CD4-positive, alpha-beta T cell treated with Interleukin-6 for 4 hours (primary cell): ENCODE data around the gene JAM3.
A peak's percentile ranks its signal among the peaks of the same experiment; 100 is the strongest.

Experiments
- DNase-seq: peaks from one replicate; pipeline ENCODE4 v3.0.0-alpha.2; 2020; ENCODE audit warnings: mixed read lengths

The JAM3 gene

DNA sequence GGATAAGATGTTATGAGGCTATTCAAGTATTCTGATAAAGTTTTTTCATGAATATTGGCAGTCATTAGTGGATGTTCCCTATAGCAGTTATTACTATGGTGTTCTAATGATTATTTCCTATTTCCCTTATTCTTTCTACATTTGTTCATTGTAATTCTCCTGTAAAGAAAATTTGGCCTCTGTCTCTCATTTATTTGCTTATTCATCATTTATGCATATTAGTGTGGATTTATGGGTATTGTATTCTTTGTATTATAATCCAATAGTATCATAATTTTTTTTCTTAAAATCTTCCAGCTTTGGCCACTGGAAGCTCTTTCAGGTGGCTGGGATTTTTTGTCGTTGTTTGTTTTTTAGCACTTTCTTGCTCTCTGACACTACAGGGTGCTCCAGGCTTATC, 47.3 kb downstream of the JAM3 start:
- DNase-seq = no peak

DNA sequence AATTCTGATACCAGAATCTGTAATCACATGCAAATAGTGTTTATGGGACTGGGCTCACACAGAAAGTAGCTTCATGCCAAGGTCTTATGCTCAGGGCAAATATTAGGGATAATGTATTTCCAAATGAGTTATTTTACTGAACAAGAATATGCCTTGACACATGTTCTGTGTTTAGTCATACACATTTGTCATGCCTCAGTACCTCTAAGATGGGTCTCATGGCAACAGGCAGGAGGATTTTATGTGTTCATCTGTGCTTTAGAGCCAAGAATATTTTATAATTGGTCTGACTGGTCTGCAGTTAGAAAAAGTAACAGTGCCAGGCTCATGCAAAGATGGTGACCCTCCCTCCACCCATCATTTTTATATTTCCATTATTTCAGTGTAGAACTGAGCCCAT, 49.1 kb downstream of the JAM3 start:
- DNase-seq = no peak

DNA sequence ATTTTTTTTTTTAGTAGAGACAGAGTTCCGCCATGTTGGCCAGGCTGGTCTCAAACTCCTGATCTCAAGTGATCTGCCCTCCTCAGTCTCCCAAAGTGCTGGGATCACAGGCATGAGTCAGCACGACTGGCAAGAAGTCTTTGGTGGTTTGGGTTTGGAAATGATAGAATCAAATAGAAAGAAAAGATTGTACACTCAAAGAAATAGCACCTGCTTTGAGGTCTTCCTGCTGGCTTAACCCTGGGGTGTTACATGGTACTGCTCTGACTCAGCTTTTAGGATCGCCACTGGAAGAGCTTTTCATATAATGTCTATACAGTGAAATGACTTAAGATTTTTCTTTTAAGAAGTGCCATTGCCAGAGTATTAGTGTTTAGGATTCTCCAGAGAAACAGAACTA, 50.2 kb downstream of the JAM3 start:
- DNase-seq = no peak

DNA sequence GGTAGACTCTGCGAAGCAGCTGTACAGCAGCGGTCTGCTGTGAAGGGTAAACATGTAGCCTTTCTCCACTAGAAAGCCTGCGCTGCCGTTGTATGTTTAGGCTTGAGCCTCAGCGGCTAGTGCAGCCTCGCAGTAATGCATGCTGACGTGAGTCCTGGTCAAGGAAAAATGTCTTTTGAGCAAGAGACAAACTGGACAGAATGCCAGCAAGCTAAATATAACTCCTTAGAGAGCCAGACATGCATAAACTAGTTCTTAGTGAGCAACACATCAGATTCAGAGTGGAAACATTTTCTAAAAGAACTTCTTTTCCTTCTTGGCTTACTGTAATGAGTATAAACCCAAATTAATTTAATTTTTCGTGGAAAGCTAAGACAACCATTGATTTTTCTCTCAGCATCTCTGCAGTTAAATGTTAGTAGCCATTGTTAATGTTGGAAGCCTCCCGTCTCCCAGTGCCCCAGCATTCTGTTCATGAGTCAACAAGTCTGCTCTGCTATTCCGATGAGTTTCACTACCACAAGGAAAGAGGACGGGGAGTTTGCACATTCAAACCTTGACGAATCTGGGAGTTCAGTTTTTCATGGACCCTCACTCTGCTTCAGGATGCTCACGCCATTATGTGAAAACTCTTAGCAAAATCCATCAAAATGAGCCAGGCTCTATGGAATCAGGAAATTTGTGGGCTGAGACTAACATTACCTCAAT, 51.4 kb downstream of the JAM3 start:
- DNase-seq = no peak

DNA sequence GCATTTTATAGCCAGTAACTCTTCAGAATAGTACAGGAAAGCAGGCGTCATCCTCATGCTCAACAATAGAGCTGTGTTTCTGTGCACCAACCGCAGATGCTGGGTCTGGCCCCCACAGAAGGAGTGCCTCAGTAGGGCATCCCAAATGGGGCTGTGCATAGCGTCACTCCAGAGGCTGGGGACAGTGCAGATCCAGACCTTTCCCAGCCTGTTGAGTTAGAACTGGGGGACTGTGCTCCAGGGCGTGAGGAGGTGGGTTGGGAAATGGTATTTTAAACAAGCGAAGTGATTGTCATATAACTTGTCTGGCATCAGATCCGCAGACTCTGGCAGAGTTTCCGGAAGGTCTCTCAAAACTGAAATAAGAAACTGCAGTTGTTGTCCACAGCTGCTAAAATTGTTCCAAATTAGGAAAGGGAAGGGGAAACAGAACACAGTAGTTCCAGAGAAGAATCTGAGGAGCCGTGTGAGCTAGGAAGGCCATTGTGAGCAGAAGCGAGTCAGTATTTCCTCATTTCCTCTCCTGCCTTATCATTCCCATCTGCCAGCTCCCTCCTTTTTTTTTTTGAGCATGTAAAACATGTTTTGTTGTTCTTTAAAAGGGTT, 52.2 kb downstream of the JAM3 start:
- DNase-seq = no peak

DNA sequence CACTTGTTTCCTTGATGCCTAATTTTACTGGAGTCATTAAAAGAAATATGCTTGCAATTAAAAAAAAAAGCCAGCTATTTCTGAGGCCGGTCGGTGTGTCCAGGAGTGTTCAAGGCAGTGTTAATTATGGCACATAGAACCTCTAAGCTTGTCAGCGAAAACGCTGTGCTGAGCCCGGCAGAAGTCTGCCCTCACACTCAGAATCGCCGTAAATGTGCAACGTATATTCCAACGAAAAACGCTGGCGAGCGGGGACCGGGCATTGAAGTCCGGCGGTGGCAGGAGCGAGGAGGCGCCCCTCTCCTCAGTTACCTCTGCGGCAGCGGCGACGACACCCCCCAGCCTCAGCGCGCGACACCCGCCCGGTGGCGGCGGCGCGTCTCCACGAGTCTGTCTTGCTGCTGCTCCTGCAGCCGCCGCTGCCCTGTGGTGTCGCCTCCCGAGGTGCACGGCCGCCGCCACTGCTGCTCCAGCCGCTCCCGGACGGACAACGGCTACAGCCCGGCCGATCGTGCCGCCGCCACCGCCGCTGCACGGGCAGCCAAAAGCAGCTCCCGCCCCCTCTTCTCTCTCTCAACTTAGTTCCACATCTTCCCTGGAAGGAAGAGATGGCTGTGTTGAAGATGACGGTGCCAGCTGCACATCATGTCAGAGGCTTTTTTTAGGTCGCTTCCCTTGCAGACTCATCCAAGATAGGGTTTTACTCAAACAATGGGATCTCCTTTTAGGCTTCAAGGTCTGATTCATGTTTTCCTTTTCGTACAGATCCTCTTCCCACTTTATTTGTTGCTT, 56.0 kb downstream of the JAM3 start:
- DNase-seq = no peak

DNA sequence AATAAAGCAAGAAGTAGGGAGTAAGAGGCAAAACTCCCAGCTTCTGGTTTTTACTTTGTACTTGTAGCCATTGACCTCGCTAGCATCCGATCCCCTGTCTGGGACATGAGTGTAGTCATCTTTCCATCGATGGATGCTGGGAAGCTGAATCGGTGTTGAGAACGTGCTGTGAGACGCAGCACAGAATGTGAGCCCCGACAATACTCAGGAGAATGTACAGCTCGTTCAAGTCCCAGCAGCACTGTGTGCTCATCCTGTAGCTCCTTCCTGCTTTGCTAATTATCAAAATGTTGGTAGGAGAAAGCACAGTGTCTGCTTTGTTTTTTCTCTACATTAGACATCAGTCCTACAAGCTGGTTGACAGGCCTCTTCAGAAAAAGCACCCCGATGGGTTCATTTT, 56.6 kb downstream of the JAM3 start:
- DNase-seq = no peak

DNA sequence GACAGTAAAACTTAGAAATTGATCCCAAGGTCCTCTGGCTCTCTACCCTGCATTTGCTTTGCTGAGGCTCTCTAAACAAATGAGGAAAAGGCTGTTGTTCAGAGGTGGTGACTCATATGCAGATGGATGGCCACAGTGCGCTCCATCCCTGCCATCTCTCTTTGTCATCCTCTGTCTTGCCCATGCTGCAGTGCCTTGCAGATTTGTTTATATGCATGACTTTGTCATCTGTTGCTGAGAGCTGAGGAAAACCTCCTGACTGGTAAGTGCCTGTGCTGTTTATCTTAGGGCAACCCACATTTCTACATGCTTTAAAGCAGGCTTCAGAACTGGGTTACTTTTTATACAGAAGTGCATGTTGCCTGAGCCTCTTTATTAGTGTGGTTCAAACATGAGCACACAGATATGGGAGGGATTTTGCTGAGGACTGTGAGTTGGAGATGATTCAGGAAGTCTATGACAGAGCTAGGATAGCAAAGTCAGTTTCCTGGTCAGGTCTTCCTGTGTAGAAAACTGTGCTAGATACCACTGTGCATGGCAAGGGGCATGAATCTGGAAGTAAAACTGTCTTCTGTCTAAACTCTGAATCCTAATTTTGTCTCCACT, 57.4 kb downstream of the JAM3 start:
- DNase-seq = no peak

DNA sequence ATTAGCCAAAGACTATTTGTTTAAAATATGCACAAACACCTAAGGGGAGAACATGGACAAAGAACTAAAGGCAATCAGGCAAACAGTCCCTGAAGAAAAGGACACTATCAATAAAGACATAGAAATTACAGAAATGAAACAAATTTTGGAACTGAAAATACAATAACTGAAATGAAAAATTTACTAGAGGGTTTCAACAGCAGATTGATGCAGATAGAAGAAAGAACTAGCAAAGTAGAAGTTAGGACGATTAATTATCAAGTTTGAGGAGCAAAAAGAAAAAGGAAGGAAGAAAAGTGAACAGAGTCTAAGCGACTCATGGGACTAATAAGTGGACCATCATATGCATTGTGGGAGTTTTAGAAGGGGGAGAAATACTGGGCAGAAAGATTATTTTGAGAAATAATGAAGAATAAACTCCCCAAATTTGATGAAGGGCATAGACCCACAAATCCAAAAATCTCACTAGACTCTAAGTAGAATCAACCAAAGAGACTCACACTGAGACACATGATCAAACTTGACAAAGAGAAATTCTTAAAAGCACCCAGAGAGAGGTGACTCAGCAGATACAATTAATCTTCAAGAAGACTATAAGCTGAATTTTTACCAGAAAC, 62.9 kb downstream of the JAM3 start:
- DNase-seq = no peak

DNA sequence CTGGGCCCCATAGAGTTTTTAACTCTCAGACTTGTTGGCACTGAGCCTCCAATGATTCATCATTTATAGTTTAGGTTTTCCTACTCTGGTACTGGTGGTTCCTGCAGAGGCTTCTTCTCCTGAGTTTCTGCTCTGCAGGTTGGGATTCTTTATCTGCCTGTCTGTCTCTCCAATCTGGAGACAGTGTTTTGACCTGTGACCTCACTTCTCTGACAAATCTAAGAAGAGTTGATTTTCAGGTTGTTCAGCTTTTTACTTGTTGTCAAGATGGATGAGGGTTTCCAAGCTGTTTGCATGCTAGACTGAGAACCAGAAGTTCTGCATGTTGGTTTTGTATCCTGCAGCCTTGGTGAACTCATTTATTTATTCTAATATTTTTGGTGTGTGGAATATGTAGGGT, 63.9 kb downstream of the JAM3 start:
- no peak for DNase-seq

DNA sequence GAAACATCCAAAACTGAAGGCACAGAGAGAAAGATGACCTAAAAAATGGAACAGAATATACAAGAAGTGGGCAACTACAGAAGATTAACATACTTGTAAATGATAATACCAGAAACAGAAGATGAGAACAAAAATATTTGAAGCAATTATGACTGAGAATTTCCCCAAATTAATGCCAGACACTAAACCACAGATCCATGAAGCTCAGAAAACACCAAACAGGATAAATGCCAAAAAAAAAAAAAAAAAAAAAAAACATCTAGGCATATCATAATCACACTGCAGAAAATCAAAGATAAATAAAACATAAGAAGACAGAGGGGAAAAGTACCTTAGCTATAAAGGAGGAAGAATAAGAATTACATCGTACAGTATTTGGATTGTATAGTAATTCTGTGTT, 65.3 kb downstream of the JAM3 start:
- DNase-seq = no peak

DNA sequence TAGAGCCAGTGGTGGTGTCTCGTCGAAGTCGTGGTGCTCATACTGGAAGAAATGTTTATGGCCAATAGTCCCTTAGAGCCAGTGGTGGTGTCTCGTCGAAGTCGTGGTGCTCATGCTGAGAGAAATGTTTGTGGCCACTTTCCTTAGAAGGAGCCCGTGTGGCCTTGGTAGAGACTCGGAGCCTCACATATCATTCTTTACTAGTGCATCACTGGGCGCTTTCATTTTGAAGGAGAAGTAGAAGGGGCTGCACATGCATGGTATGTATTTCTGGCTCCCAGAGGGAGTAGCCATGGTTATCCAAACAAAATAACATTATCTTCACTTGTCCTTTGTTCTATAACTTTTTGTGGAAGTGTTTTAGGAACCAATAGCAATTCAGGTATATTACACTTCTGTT, 69.5 kb downstream of the JAM3 start:
- no peak for DNase-seq

DNA sequence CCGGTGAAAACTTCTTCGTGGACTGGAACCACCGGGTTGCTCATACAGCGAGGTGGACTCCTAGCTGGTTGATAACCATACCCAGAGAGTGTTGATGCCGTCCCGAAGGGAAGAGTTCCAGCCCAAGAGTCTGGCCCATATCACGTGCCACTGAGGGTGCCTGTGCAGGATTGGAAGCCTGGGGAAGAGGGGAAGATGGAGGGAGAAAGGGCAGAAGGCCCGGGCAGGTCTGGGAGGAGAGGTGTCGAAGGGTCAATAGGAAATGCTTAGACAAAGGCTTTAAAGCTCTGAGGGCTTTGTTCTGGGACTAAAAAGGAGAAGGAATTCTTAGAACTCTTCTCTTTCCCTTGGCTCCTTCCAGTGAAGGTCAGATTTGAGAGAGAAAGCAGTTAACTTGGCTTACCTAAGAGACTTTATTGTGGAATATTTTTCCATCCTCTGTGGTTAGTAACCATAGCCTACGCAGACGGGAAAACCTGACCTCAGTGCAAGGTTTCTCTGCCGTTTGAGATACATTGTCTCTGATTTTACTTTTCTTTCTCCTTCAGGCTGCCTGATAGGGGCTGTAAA, 70.5 kb downstream of the JAM3 start:
- no peak for DNase-seq

DNA sequence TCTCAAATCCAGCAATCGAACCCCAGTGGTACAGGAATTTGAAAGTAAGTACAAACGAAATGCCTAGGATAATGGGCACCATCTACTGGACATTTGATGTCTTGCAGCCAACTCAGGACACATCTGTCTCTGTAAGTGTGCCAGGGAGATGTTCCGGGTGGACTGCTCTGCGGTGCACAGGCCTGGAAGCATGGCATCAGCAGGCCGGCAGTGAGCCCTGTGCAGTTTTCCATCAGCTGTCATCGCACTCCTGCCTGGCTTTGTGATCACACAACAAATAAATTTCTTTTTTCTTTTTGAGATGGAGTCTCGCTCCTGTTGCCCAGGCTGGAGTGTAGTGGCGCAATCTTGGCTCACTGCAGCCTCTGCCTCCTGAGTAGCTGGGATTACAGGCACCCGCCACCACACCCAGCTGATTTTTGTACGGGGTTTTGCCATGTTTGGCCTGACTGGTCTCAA, 71.0 kb downstream of the JAM3 start:
- peak; percentile 61 for DNase-seq

DNA sequence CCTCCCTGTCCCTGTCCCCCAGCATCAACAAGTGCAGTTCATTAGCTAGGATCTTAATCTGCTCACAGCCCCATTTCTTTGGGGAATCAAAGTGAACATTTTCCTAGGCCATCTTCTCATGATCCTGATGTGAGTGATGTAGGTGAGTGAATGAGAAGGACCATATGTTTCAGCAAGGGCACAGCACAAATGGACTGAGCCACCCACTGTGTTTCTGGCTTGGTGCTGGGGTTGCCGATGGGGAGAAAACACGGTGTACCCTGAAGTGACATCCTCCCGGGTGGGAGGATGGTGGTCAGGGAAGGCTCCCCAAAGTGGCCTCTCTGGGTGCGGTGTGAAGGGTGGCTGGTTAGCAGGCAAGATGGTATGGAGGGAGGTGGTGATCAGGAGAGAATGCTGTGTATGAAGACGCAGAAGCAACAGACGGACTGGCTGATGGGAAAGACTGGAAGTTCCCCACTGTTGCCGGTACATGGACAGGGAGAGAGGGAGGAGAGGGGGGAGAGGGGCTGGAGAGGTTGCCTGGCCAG, 72.2 kb downstream of the JAM3 start:
- DNase-seq = no peak

DNA sequence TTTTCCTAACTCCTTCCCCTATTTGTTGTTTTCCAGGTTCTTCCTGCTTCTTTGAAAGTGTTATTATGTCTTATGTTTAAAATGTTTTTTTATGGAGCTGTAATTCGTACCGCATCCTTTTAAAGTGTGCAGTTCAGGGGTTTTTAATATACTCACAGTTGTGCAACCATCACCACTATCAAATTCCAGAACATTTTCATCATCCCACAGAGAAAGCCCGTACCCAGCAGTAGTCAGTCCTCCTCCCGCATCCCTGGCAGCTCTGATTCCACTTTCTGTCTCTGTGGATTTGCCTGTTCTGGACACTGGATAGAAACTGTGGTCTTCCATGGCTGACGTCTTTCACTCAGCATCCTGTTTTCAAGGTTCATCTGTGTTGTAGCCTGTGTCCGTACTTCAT, 73.7 kb downstream of the JAM3 start:
- DNase-seq = no peak

DNA sequence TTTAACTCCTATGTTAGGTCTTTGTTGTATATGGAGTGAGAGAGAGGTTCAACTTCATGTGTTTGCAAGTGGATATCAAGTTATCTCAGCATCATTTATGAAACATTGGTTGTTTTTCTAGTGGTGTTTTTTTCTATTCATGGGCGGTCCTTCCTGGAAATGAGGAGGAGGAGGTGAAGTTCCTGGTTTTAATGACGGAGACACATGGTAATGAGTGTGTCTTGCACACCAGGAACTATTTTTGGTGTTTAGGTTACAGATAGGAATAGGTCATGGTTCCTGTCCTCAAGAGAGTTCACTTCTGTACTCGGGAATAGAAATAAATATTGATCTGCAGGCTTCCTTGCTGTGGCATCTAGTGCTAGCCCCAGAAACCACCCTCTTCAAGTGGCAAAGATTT, 74.9 kb downstream of the JAM3 start:
- no peak for DNase-seq

DNA sequence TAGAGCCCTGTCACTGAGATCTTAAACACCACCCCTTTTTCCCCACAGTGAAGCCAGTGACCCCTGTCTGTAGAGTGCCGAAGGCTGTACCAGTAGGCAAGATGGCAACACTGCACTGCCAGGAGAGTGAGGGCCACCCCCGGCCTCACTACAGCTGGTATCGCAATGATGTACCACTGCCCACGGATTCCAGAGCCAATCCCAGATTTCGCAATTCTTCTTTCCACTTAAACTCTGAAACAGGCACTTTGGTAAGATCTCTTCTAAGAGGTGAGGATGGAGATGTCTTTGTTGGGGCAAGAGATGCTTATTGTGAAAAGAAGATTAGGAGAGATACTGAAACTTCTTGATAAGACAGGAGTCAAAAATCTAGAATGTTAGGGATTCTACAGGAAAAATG, 75.9 kb downstream of the JAM3 start:
- DNase-seq = no peak

DNA sequence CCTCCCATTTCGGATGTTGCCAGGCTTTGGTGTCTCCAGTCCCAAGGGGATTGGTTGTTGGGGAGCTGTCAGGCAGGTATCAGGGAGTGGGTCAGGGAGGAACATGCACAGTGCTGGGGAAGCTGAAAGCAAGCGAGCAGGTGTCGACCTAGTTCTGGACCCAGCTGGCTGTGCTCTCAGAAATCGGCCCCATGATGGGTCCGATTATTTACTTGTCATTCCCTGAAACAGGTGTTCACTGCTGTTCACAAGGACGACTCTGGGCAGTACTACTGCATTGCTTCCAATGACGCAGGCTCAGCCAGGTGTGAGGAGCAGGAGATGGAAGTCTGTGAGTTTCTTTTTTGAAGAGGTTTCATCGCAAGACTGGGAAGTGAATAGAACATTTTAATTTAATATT, 76.8 kb downstream of the JAM3 start:
- no peak for DNase-seq

DNA sequence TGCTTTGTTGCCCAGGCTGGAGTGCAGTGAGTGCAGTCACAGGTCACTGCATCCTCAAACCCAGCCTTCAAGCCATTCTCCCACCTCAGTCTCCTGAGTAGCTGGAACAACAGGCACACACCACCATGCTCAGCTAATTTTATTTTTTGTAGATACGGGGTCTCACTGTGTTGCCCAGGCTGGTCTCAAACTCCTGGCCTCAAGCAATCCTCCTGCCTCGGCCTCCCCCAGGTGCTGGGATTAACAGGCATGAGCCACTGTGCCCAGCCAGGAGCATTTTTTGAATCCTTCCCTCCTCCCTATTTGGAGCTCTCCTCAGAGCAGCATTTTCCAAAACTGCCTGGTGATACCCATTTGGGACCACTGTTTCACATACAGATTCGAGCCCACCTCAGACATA, 77.7 kb downstream of the JAM3 start:
- DNase-seq = no peak

DNA sequence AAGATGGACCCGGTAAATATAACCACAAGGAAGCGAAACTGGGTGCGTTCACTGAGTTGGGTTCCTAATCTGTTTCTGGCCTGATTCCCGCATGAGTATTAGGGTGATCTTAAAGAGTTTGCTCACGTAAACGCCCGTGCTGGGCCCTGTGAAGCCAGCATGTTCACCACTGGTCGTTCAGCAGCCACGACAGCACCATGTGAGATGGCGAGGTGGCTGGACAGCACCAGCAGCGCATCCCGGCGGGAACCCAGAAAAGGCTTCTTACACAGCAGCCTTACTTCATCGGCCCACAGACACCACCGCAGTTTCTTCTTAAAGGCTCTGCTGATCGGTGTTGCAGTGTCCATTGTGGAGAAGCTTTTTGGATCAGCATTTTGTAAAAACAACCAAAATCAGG, 80.5 kb downstream of the JAM3 start:
- DNase-seq = no peak

DNA sequence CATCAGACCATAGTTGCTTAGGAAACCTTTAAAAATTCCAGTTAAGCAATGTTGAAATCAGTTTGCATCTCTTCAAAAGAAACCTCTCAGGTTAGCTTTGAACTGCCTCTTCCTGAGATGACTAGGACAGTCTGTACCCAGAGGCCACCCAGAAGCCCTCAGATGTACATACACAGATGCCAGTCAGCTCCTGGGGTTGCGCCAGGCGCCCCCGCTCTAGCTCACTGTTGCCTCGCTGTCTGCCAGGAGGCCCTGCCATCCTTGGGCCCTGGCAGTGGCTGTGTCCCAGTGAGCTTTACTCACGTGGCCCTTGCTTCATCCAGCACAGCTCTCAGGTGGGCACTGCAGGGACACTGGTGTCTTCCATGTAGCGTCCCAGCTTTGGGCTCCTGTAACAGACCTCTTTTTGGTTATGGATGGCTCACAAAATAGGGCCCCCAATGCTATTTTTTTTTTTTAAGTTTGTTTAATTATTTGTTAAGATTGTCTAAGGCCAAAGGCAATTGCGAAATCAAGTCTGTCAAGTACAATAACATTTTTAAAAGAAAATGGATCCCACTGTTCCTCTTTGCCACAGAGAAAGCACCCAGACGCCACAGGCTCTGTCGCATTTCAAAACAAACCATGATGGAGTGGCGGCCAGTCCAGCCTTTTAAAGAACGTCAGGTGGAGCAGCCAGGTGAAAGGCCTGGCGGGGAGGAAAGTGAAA, 81.5 kb downstream of the JAM3 start:
- no peak for DNase-seq
